Esophagus (tissue), 2 donors: ENCODE measurements around the gene TMEM63B. TPM values are rescaled to one million over a fixed set of nuclear protein-coding genes. Genes with fewer than 3 reads are reported as not detected.

Source experiments
- H3K27ac ChIP-seq, 2 donors: one replicate each; pipeline ENCODE4 v1.5.1; 2013; ENCODE audit warnings: low read depth in 2 of 2, mild to moderate bottlenecking in 2 of 2, inconsistent platforms in 1 of 2, low read length in 1 of 2, moderate library complexity in 1 of 2
- H3K27me3 ChIP-seq, 2 donors: one replicate each; pipeline ENCODE4 v1.6.1; 2013; ENCODE audit warnings: low read length in 2 of 2, control low read depth in 1 of 2, mild to moderate bottlenecking in 1 of 2; ENCODE audit not compliant: insufficient read depth in 2 of 2, control insufficient read depth in 1 of 2
- H3K36me3 ChIP-seq, 2 donors: one replicate each; pipeline ENCODE4 v1.6.1; 2013; ENCODE audit warnings: low read length in 1 of 2; ENCODE audit not compliant: control insufficient read depth in 2 of 2, insufficient read depth in 2 of 2
- H3K4me1 ChIP-seq, 2 donors: one replicate each; pipeline ENCODE4 v1.6.1; 2013; ENCODE audit warnings: low read length in 1 of 2; ENCODE audit not compliant: control insufficient read depth in 2 of 2, insufficient read depth in 2 of 2
- H3K4me3 ChIP-seq, 2 donors: one replicate each; pipeline ENCODE4 v1.5.1; 2013; ENCODE audit warnings: low read length in 2 of 2, mild to moderate bottlenecking in 2 of 2, low read depth in 1 of 2, moderate library complexity in 1 of 2
- H3K9me3 ChIP-seq, 2 donors: one replicate each; pipeline ENCODE4 v1.6.1; 2013; ENCODE audit warnings: mild to moderate bottlenecking in 2 of 2, low read depth in 1 of 2, low read length in 1 of 2, moderate library complexity in 1 of 2; ENCODE audit not compliant: control insufficient read depth in 2 of 2, insufficient read depth in 1 of 2
- WGBS, 2 donors: extraction: QIAGEN DNeasy Blood & Tissue Kit; methylation state at CpG; one replicate each; pipeline ENCODE4 v1.1.7; 2013; 5-methylcytosine and 5-hydroxymethylcytosine counted together
- polyA plus RNA-seq, 2 donors: library from polyadenylated mRNA; stranded (reverse); fragments of 200-250 nt; gene quantifications; one replicate each; pipeline ENCODE4 v1.2.3, GENCODE V29; 2013
- donor health status: healthy with polysubstance abuse.
- donor health status: Bipolar disorder and iron deficiency.

Gene TMEM63B
- 10 to 100 TPM; 21.6 to 37.9 TPM for polyA plus RNA-seq

DNA sequence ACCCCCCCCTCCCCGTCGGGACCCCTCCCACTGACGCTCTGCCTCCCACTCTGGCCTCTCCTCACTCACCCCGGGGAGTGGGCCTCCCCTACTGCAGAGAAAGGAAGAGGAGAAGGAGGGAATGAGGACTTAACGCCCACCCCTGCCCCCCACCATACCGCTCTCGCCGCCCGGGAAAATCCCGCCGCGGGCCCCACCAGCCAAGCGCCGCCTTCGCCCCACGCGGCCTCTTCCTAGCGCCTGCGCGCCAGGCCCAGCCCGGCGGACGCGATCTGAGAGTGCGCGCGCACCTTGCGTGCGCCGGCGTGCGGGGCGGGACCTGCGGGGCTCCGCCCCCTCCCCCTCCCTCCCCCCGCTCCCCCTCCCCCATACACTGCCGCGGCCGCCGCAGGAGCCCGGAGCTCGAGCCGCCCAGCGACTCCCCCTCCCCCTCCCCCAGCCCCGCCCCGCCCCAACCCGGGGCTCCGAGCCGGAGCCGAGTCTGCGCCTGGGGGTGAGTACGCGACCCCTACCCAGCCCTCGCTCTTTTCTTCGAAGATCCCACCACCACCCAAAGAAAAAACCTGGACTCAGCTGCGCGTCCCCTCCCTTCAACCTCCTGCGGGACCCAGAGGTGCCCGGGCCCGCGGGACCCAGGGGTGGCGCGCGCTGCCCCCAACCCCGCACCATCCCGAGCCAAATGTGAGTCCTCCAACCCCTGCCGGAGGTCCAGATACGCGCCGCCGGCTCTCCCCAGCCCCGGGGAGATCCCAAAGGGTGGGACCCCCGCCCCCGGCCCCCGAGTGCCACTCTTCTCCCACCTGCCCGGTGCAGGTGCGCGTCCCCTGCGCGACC, at the start of gene TMEM63B, which contains the start of gene MRPL14:
TMEM63B (plus strand) TSS at position 369 of the 834 bp plus-strand sequence. CDS start 7,031 bp downstream, outside the sequence.
MRPL14 (minus strand) TSS at position 267 of the 834 bp plus-strand sequence. CDS start 10,841 bp downstream, outside the sequence.
- H3K27ac ChIP-seq, result peak within 1 kb of the TSS; percentile 88 to 89
- H3K9me3 ChIP-seq, result no peaks in the 10 kb centered on the region
- H3K36me3 ChIP-seq, result no peaks in the 10 kb centered on the region
- peak within 1 kb of the TSS; percentile 66 to 88 for H3K4me3 ChIP-seq
- H3K4me1 ChIP-seq, result peaks cover 5 to 16% of the 10 kb centered on the region in 2 donors
- WGBS, 2 donors, result 0 to 1% methylated on average over 49 to 75 of the region's 80 CpGs
- no peaks in the 10 kb centered on the region for H3K27me3 ChIP-seq

DNA sequence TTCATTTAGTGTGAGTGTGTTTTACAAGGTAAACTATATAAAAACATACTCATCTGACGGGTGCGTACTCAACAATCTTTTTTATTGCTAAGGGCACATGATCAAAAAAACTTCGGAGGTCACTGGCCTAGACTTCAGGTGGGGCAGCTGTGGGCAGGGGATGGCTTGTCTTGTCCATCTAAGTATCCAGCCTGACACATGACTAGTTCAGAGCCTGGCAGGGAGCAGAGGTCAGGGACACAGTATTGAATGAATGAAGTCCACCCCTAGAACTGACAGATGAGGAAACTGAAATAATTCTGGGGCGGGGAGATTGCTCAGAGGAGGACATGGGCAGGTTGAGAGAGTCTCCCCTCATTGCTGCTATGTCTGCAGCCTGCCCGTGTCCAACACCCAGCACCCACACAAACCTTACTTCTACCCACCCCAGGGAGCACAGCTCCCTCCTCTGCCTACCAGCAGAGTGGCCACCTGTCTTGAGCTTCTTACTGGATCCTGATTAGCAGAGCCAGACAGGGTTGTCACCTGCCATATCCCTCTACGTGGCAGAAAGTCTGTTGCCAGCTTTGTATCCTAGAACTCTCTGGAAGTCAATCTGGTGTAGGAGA, 49.0 kb upstream of the TMEM63B start:
- Histone ChIP-seq H3K27me3 (no peaks in the 10 kb centered on the region), H3K4me1 (peaks cover 2 to 23% of the 10 kb centered on the region in 2 donors), H3K27ac (no peak overlapping the region), H3K4me3 (no peak overlapping the region), H3K36me3 (no peaks in the 10 kb centered on the region), H3K9me3 (no peaks in the 10 kb centered on the region)
- 92 to 94% methylated on average over 6 of the region's 6 CpGs for WGBS, 2 donors

DNA sequence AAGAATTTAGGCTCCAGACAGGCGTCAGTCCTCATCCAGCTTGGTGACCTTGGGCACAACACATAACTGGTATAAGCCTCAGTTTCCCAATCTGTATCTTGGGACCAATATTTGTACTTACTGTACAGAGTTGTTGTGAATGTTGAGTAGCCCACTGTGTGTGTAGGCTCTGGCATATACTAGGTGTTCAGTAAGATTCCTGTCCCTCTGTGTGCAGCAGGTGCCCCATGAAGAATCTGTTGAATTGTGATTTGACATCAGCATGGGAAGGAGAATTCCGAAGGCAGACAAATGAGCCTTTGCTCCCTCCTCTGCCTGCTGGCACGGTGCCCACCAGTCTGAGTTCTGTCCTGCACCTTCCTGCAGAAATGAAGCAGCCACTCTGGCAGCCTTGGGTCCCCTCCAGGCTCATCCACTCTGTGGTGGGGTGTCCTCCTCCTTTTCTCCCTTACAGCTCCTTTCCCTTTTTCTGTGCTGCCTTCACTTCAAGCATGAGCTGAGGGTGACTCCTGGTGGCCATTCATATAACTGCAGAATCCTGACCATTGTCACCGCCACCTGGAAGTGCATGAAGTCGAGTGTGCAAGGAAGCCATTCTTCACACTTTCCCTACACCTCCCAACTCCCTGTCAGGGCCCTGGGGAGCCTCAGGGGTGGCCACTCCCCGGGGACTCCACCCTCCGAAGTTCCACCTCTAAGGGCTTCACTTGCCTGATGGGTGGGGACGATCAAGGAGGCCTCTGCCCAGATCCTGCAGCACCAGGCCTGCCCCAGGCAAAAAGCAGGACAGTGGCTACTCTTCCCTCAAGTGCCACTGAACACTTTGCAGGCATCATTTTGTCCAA, 48.3 kb upstream of the TMEM63B start:
- Histone ChIP-seq H3K9me3 (no peaks in the 10 kb centered on the region), H3K36me3 (no peaks in the 10 kb centered on the region), H3K27ac (no peak overlapping the region), H3K27me3 (no peaks in the 10 kb centered on the region), H3K4me1 (peaks cover 2 to 17% of the 10 kb centered on the region in 2 donors), H3K4me3 (no peak overlapping the region)
- 14 to 18% methylated on average over 8 of the region's 8 CpGs for WGBS, 2 donors

DNA sequence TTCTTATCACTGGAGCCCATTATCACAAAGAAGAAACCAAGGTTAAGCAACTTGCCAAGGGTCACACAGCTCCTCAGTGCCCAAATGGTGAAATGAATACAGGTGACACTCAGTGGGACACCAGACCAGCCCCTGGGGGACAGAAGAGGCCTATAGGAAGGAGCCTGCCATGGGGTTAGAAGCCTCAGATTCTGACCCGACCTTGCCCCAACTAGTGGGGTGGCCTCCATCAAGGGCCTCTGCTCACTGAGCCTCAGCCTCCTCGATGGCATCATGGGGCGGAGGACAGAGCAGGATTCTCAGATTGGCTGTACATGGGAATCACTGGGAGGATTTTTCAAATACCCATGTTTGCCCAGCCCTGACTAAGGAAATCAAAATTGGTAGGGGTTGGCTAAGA, 47.7 kb upstream of the TMEM63B start:
- Histone ChIP-seq H3K4me3 (no peak overlapping the region), H3K27me3 (no peaks in the 10 kb centered on the region), H3K27ac (no peak overlapping the region), H3K9me3 (no peaks in the 10 kb centered on the region), H3K4me1 (peaks cover 3 to 11% of the 10 kb centered on the region in 2 donors), H3K36me3 (no peaks in the 10 kb centered on the region)
- 81 to 82% methylated on average over 3 of the region's 3 CpGs for WGBS, 2 donors

DNA sequence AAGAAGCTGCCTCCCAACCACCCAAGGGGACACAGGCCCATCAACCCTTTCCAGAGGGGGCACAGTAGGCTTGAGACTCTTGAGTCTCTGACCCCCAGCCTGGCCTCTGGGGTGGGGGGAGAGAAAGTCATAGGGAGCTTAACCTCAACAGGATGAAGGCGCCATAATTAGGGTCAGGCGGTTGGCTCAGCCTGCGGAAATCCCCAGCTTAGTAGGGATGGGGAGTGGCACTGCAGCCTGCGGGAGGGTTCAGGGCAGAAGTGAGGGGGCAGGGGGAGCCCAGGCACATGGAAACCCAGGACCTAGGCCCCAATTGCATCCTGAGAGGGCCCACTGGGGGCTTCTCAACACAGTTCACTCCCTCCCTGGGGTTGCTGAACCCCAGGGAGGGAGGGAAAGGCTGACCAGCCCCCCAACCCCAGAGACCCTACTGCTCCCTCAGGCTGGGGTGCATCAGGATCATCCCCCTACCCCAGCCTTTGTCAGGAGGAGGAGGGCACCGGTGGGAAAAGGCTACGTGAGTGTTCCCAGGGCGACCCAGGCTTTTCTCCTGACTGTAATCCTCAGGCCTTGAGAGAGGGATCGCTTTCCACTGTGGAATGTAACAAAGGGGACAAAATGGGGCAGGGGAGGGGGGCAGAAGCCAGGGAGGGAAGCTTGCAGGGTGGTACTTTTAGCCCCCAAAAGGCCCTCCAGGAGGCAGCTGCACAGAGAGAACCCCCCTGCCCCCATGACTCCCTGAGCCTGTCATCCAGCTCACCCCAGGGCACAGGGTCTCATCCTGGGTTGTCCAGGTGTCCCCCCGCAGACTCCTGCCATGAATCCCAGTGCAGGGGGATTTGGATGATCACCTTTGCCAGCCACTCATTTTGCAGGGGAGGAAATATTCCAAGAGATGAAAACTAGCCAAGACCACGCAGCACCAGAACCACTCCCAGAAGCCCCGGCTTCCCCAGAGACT, 46.5 kb upstream of the TMEM63B start:
- Histone ChIP-seq H3K4me1 (peaks cover 2 to 5% of the 10 kb centered on the region in 2 donors), H3K27ac (no peak overlapping the region), H3K27me3 (no peaks in the 10 kb centered on the region), H3K36me3 (no peaks in the 10 kb centered on the region), H3K4me3 (no peak overlapping the region), H3K9me3 (no peaks in the 10 kb centered on the region)
- WGBS, 2 donors, result 69 to 74% methylated on average over 11 of the region's 11 CpGs

DNA sequence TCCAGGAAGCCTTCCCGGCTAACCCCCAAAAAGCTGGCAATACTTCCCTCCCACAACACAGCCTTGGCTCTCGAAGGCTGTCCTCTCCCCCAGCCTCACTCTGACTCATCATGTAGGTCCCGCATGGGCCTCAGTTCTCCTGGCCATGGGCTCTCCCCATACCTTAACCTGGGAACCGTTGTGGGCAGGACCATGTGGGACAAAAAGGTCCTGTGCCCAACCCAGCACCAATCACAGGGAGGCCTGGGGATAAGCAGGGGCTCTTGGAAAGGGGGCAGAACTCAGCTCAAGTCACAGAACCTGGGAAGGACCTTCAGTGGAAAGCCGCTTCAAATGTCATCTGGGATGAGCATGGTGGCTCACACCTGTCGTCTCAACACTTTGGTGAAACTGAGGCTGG, 45.6 kb upstream of the TMEM63B start:
- no peak overlapping the region for H3K4me3 ChIP-seq
- peaks cover 2 to 3% of the 10 kb centered on the region in 2 donors for H3K4me1 ChIP-seq
- H3K36me3 ChIP-seq, result no peaks in the 10 kb centered on the region
- H3K9me3 ChIP-seq, result no peaks in the 10 kb centered on the region
- no peaks in the 10 kb centered on the region for H3K27me3 ChIP-seq
- no peak overlapping the region for H3K27ac ChIP-seq
- 84 to 86% methylated on average over 6 of the region's 6 CpGs for WGBS, 2 donors

DNA sequence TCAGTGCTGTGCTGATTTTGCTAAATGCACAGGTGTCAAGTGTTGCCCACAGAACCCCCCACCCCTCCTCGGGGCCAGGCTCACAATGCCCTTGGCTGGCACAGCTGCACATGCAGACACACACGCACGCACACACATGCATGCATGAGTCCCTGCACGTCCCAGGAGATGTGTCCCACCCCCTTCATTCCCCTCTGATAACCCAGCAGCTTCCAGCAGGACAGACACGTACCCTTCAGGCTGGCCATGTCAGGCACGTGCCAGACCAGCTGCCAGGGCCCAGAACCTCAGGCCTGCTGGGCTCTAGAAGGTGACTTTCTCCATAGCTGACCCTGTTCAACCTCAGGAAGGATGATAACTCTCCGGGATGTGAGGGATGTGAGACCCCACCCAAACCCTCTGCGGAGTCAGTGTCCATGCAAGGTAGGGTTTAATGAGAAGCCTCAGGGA, 44.5 kb upstream of the TMEM63B start:
- Histone ChIP-seq H3K4me1 (peaks cover 0 to 5% of the 10 kb centered on the region in 2 donors), H3K36me3 (no peaks in the 10 kb centered on the region), H3K9me3 (no peaks in the 10 kb centered on the region), H3K27ac (no peak overlapping the region), H3K27me3 (no peaks in the 10 kb centered on the region), H3K4me3 (no peak overlapping the region)
- 61 to 76% methylated on average over 8 of the region's 8 CpGs for WGBS, 2 donors

DNA sequence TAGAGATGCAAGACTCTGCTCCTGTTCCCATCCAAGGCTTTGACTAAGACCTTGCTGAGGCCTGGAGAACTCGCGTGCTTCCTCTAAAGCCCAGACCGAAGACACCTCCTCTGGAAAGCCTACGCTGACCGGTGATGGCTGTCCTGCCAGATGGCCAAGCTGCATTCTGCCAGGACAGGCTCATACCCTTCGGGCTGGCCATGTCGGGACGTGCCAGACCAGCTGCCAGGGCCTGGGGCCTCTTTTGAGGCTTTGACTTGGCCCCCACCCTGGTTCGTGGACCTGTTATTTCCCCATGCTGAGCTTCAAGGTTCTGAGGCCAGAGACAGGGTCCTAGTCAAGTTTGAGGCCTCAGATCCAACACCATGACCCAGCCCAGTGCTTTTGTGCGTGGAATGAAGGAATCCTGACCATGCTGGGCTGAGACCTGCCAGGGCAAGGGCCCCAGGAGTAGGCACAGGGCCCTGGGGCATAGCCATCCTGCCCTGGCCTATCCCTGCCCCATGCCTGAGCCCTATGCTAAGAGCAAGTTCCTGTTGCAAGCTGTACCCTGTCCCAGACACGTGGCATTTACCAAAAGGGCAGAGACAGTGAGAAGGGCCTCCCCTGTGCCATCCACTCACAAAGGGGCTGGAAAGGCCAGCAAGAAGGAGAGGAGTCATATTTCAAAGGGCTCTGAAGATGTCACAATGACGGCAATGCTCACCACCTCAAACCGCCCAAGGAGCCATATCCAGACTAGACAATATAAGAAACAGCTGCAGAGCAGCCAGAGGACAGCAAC, 42.9 kb upstream of the TMEM63B start:
- 63 to 73% methylated on average over 13 of the region's 13 CpGs for WGBS, 2 donors
- no peaks in the 10 kb centered on the region for H3K36me3 ChIP-seq

More for the DNA sequence above, 42.9 kb upstream of the TMEM63B start:
- H3K4me1 ChIP-seq, result peaks cover 0 to 5% of the 10 kb centered on the region in 2 donors
- no peaks in the 10 kb centered on the region for H3K9me3 ChIP-seq
- no peaks in the 10 kb centered on the region for H3K27me3 ChIP-seq
- no peak overlapping the region for H3K4me3 ChIP-seq
- H3K27ac ChIP-seq, result no peak overlapping the region
